Measurements from ENCODE around the gene ZNF423. TPM values are rescaled to one million over a fixed set of nuclear protein-coding genes. Genes with fewer than 3 reads are reported as not detected.
"Not testable (repeated sequence)": the region's sequence is repeated elsewhere in the genome, so short reads cannot be mapped to it uniquely, and the experiment has no call there.

ZNF423 gene
- total RNA-seq, 1 donor = 0.81 TPM

DNA sequence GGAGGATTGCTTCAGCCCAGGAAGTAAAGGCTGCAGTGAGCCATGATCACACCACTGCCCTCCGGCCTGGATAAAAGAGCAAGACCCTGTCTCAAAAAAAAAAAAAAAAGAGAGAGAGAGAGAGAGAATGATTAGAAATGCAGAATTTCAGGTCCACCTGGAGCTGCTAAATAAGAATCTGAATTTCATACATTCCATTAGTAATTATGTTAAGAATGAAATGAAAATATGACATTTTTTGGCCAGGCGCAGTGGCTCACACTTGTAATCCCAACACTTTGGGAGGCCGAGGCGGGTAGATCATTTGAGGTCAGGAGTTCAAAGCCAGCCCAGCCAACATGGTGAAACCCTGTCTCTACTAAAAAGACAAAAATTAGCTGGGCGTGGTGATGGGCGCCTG is 178.3 kb downstream of the ZNF423 start:
- not testable (repeated sequence) for DNase-seq (ENCODE audit: low read depth in 2 of 3, low spot score in 2 of 3)

DNA sequence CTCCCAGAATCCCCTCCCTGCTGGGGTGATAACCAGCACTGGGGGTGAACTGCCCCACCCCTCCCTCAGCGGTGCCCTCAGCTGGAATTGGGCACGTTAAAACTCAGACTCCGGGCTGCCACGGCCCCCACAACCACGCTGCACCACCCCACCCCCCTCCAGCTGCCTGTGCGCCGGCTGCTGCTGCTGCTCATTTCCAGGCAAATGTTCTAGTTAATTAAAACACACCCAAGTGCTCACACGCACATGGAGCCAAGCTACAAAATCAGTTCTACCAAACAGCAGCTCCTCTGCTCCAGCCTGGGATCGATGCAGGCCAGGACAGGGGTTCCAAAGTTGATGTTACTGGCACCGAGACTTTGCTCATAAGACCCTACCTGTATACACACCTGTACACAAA is 180.5 kb downstream of the ZNF423 start:
- DNase-seq (ENCODE audit: low read depth in 2 of 3, low spot score in 2 of 3) = no peak

DNA sequence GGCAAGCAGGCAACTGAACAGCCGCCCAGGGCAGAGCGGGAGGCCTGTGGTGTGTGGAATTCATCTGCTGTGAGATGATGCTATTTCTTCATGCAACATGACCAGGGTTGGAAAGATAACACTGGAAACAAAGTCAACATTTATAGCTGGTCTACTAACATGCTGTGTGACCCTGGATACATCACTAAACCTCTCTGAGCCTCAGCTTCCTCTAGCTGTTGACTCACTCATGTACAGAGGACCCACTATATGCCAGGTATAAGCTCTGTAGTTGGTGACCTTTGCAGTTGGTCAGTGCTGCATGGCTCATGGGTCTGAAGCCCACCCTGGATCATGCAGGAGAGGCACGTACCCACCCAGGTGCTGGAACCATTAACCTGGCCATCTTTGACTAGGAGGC is 180.9 kb downstream of the ZNF423 start:
- DNase-seq (ENCODE audit: low read depth in 2 of 3, low spot score in 2 of 3) = no peak

DNA sequence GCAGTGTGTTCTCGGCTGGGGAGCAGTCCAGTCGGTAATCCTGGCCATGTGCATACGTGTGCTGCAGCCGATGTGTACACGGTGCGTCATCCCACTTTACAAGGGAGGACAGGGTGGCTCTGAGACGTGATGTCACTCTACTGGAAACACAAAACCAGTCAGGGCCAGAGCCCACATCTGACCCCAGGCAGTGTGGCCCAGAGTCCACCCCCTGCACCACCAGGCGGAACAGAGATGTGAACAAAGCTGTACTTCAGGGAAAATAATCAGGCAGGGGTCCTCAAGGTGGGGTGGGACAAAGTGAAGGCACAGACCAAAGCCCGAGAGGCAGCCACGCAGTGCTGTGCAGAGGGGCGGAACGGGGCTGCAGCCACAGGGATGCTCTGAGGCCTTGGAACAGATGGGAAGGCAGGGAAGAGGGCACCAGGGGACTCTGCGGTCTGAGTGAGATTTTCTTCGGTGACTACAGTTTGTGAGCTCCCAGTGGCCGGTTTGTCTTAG is 181.5 kb downstream of the ZNF423 start:
- DNase-seq (ENCODE audit: low read depth in 2 of 3, low spot score in 2 of 3) = no peak

DNA sequence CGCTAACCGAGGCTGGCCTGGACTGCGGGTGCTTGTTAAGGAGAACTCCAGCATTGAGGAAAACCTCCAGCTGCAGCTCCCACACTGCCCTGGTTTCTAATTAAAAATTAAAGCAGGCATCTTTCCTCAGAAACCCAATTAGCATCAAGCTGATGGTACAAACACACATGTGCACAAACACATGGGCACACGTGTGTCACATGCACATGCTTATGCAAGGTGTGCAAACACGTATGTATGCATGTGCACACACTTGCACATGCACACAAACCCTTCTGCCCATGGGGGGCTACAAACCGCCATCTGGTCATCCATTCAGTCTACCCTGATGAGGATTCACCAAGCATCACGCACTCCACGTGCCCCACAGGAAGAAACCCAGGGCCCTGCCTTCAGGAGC is 182.5 kb downstream of the ZNF423 start:
- no peak for DNase-seq (ENCODE audit: low read depth in 2 of 3, low spot score in 2 of 3)

DNA sequence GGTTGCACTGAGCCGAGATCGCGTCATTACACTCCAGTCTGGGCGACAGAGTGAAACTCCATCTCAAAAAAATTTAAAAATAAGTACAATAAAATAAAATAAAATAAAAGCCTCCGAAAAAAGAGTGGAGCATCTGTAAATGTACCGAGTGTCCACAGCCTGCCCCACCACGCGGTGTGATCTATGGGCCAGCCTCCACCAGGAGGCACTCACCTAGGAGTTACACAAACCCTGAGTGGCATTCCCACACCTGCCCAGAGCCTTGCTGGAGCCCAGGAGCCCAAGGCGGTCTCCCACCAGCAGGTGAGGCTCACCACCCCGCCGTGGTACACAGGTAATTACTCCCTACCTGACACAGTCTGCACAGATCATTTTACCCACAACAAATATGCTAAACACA is 183.2 kb downstream of the ZNF423 start:
- DNase-seq (ENCODE audit: low read depth in 2 of 3, low spot score in 2 of 3) = no peak

DNA sequence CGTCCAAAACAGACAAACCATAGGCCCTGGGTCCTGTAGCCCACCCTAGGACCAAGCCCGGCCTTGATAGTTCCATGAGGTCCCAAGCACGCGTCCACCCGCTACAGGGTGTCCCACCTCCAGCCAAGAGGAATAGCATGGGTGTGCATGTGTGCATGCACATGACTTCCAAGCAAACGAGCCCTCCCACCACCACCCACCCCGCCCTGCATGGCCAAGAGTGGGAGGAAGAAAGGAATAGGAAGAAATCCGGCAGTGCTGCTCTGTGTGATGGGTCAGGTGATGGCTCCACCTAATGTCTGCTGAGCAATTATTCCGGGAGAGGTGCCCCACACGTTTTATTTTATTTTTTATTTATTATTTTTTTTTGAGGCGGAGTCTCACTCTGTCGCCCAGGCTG is 184.6 kb downstream of the ZNF423 start:
- no peak for DNase-seq (ENCODE audit: low read depth in 2 of 3, low spot score in 2 of 3)

DNA sequence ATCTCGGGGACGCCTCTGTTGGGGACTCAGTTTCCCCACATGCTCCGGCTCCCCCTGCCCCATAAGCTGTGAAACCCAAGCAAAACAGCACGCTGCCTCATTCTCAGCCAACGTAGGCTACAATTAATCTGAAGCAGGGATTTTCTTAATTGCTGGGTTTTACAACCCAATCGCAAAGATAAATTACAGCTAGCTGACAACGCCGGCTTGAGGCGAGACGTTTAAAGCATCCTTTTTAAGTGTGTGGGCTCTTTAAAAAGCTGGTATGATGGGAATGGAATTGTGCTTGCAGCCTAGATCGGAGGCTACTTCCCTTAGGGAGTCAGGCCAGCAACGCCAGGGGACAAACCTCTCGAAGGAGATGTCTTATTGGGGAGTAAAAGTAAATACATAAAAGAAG is 185.3 kb downstream of the ZNF423 start:
- DNase-seq (ENCODE audit: low read depth in 2 of 3, low spot score in 2 of 3) = no peak

DNA sequence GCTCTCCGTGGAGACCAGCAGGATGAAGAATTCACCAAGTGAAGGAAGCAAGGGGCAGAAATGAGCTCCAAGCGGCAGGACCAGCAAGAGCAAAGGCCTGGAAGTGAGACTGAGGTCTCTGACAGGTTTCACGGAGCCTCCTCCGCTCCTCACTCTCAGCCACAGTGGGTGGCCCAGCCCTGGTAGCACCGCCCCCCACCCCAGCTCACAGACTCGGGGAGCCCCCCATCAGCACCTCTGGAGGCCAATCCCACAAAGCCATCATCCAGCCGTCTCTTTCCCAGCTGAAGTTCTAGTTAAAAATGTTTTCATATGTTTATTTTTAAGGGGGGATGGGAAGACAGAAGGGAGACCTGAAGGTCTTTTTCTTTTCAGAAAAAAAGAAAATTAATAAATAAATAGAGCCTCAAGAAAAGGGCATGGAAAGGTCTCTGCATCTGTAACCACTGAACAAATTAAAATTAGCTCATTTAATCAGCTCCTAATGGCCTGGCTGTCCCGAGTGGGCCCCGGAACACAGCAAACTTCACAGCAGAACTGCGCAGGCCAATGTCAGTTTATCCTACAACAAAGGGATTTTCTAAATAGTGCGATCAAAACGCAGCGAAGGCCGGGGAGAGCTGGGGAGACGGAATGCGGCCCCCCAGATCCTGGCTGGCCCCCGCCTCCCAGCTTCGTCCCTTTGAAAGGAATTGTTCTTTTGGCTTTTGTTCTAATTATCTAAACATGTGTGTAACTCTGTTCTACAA is 190.3 kb downstream of the ZNF423 start:
- no peak for DNase-seq (ENCODE audit: low read depth in 2 of 3, low spot score in 2 of 3)

DNA sequence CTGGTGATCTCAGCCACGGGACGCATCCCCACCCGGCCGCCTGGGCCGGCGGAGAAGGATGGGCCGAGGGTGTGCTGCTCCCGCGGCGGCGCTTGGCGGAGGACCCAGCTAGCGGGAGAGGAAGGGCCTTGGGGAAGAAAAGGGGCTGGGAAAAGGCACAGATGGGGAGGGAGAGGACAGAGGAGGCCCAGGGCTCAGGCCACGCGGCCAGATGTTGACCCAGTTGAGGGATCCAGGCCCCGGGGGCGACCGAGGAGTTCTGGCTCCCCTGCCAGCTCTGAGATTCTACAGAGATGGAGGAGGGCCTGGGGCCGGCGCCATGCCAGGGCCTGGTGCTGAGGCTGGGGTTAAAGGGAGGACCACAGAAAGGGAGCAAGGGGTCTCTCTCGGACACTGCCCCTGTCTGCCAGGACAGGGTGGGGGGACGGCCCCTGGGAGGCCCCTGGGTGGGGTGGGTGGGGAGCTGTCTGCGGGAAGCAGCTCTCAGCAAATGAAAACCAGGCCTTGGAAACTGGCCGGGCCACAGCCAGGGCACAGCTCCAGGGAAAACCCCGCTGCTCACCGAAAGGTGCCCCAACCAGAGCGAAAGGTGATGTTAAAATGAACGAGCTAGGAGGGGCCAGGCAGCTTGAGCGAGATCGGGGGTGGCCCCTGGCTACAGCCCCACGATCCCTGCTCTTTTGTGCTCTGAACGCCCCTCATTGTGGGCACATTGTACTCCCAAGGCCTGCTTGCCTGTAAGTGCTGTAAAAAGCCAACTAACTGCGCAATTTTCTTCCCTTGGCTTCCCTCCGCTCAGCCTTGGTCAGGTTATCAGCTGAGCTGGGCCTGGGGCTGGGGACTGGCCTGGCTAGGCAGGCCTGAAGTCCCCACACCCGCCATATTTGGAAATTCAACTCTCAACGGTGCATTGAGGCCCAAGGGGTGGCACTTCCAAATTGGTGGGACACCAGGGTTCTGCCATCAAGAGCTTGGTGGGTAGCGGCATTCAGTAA is 191.4 kb downstream of the ZNF423 start:
- DNase-seq (ENCODE audit: low read depth in 2 of 3, low spot score in 2 of 3) = no peak

DNA sequence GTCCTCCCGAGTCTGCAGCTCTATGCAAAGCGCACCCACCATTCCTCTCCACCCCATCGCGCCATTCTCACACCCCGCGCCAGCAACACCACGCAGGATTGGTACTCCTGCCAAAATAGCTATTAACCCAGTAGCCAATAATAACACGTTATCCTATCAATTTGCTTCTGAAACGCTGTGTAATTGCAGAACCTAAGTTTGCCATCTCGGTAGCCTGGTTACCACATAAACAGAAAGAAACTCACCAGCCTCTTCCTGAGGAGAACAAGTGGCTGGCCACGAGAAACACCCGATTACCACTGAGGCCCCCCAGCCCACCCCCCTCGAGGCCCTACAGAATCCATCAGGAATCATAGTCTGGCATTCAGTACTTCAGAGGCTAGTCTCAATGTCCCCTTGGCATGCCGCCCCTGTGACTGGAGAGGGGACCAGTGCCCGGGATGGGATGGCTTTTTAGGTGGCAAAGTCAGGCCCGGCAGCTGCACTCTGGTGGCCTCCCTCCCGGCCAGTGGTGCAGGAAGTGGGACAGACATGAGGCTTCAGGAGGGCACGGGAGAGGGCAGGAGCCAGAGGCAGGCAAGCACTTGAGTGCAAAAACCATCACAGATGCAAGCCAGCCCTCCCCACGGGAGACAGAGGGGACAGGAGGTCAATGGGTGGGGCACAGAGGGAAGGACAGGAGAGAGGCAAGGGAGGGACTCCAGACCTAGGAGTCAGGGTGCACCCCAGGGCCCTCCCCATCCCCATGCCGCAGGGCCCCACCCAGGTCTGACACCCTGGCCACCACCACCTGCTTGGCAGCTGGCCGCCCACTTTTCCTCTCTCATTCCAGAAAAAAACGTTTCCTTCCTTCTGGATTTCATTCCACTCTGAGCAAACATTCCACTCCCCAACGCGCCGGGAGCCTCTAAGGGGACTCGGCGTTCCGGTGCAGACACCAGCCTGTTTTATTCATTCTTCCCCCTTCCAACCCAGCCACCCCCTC is 192.5 kb downstream of the ZNF423 start:
- peak in 2 of 3 donors; percentile 35 to 72 for DNase-seq (ENCODE audit: low read depth in 2 of 3, low spot score in 2 of 3)

DNA sequence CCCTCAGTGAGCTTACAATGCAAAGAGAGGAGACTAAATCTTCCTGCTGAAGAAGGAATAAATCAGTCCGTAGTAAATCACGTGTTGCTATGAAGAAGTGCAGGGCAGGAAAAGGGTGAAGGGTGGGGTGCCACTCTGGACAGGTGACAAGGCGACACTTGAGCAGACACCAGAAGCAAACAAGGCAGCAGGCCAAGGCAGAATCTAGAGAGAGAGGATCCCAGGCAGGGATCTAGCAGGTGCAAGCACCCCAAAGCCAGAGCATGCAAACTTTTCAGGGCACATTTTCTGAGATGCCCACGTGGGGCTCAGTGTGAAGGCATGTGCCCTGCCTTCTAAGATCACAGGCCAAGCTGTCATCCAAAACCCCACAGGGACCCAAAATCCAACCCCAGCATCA is 193.3 kb downstream of the ZNF423 start:
- DNase-seq (ENCODE audit: low read depth in 2 of 3, low spot score in 2 of 3) = no peak

DNA sequence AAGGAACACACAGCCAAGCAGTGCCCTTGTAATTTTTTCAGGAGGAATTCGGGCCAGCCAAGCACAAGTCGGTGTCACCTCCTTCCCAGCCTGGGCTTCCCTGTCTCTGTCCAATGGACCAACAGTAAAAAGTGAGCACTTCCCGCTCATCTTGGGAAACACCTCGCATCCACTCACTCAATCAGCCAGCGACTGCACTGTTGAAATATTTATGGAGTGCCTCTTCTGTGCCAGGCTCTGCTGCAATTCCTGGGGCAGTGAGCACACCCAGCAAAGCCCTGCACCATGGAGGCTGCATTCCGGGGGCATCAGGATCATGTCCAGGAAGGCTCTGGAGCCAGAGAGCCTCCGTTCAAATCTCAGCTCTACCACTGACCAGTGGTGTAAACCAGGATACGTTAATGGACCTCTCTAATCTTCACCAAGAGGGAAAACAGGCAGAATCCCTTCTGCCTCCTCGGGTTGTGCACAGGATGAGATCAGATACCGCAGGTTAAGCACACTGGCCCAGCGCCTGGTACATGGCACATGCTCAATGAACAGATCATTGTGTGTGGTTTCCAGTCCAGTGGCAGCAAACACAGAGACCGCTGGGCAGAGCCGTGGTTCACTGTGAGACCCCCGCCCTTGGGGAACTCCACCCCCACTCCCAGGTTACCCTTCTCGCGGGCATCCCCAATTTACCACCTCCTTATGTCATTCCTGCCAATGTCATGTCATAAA is 194.3 kb downstream of the ZNF423 start:
- DNase-seq (ENCODE audit: low read depth in 2 of 3, low spot score in 2 of 3) = no peak

DNA sequence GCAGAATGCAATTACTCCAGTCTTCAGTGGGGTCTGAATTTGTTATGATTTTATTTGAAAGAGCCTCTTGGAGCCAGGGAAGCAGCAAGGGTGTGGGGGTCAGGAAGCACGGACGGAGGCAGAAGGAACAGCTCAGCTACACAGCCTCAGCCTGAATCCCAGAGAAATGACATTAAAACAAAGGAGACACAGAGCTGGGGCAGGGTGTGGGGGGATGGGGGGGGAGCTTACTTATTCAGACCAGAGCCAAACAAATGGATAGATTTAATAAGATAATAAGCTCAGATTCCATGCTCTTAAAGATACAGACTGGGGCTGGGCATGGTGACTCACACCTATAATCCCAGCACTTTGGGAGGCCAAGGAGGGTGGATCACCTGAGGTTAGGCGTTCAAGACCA is 195.3 kb downstream of the ZNF423 start:
- DNase-seq (ENCODE audit: low read depth in 2 of 3, low spot score in 2 of 3) = no peak

DNA sequence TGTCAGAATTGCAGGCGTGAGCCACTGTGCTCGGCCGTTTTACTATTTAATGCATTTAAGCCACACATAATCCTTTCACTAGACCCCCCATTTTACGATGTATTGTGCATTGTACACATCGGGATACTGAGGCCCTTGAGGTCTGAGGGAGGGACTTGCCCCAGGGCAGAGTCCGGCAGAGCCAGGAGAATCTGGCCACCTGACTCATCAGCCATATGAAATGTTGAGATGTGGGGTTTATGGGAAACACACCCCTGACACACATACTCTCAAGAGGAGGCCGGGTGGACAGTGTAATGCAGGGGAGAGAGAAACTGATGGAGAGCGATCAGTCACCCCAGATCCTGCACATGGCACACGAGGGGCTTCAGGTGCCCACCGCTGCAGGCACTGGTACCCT is 196.6 kb downstream of the ZNF423 start:
- no peak for DNase-seq (ENCODE audit: low read depth in 2 of 3, low spot score in 2 of 3)

DNA sequence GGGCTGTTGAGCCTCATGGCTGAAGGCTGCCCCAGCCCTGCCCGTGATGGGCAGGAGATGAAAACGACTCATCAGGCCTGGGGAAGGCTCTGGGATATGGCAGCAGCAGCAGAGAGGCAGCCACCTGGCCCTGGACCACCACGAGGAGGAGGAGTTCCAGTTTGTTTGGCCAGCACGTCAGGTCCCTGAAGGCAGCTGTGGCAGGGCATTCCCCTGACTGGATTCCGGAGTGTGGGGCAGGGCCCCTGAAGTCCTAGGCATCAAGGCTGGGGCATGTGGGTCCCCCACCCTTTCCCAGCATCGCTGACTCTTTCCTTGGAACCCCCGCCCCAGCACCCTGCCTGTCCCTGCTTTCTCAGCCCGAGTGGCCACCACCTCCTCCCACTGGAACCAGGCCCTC is 197.4 kb downstream of the ZNF423 start:
- DNase-seq (ENCODE audit: low read depth in 2 of 3, low spot score in 2 of 3) = no peak

DNA sequence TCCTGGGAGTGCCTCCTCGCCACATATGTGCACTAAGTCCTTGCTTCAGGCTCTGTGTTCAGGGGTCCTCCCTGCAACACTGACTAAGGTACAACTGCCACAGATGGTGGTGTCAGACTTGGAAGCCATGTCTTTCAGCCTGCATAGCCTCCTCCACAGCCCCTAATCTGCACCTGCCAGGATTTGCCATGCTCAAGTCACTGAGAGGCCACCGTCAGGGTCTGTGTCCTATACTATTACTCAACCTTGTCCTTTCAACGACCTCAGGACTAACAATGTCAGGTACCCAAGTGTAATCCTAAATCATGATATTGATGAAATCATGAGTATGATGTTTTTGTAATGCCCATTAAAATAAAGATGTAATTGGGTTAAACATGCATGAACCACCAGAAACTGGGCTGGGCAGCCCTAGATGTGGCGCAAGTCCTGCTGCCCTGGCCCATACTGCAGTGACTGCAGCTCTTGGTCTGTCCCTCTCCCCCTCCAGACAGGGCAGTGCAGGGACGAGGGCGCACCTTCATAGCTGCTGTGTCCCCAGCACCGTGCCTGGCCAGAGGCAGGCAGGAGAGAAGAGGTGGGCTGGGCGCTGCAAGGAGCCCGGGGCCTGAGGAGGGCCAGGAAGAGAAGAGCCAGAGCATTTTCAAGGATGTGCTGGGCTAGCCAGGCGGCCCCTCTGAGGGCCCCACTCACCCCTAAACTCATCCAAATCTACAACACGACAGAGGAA is 198.0 kb downstream of the ZNF423 start:
- no peak for DNase-seq (ENCODE audit: low read depth in 2 of 3, low spot score in 2 of 3)

DNA sequence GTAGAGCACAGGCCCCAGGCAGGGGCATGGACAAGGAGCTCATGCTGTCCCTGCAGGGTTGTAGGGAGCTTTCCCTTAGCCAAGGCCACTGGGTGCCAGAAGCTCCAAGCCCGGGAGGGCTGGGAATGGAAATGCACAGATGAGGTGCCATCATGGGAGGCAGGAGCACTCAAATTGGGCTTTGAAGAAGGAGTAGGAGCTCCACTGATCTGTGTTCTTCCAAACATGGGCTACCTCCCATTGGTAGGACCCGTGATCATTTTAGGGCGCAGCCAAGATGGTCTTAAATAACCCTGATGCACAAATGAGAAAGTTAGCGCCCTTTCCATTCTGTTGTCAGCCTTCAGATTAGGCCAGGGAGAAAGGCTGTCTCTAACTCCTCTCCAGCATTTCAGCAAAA is 201.5 kb downstream of the ZNF423 start:
- DNase-seq (ENCODE audit: low read depth in 2 of 3, low spot score in 2 of 3) = no peak

DNA sequence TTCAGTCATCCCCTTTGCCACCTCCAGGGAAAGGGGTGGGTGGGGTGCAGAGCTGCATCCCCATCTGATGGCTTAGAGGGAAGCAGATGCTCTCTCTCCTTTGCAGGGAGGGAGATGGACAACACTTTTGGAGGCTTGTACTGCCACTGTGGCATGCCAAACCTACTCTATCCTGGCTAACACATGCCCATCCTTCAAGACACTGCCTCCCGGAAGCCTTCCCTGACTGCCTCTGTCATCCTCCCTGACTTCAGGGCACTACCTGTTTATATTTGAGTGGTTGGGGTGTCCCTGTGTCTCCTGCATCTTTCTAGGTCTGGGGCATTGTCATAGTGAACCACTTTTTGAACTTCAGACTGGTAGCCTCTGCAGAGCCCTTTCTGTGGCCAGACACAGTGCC is 202.3 kb downstream of the ZNF423 start:
- DNase-seq (ENCODE audit: low read depth in 2 of 3, low spot score in 2 of 3) = no peak

All from hematopoietic multipotent progenitor cell (in vitro differentiated cells).